Fibroblast of the aortic adventitia (primary cell): ENCODE data around the gene NT5C2. TPM values are rescaled to one million over a fixed set of nuclear protein-coding genes. Genes with fewer than 3 reads are reported as not detected.
"Not testable (repeated sequence)": the region's sequence is repeated elsewhere in the genome, so short reads cannot be mapped to it uniquely, and the experiment has no call there.

Experiments
- DNase-seq: peaks from one replicate; pipeline ENCODE4 v3.0.0-alpha.2; 2010; ENCODE audit warnings: low read depth
- H3K4me3 ChIP-seq: 2 replicates; pipeline ENCODE4 v1.5.1; 2011; ENCODE audit warnings: low read depth, mild to moderate bottlenecking, control low read depth, low read length, moderate library complexity
- CTCF ChIP-seq: IDR thresholded peaks from 2 replicates; pipeline ENCODE4 v1.5.1; 2011; ENCODE audit warnings: mild to moderate bottlenecking, low read length, control low read depth, inconsistent platforms; ENCODE audit not compliant: insufficient read depth
- total RNA-seq: library from RNA; depleted of rRNA; stranded (reverse); fragments of >200 nt; gene quantifications from 2 replicates; pipeline ENCODE4 v1.2.3, GENCODE V29; 2012; ENCODE audit warnings: low replicate concordance

The NT5C2 gene
- total RNA-seq, 1 donor: 95.2 TPM

- TF ChIP-seq CTCF: no peak
- no peak overlapping the region for H3K4me3 ChIP-seq
- no peak for DNase-seq
Measured at GRCh38 chr10:103207141-103207540, 14.1 kb upstream of the NT5C2 start.

DNA sequence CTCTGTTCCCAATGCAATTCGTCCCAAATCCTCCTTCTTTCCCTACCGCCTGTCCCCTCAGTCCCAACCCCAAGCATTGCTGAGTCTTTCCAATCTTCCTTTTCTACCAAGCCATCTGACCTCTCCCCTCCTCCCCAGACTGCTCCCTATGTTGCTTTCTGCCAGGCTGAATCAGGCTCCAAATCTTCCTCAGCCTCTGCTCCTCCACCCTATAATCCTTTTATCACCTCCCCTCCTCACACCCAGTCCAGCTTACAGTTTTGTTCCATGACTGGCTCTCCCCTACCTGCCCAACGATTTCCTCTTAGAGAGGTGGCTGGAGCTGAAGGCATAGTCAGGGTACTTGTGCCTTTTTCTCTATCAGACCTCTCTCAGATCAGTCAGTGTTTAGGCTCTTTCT lies 13.6 kb upstream of the NT5C2 start:
- not testable (repeated sequence) for DNase-seq, H3K4me3 ChIP-seq

- H3K4me3 ChIP-seq, DNase-seq: not testable (repeated sequence)
Measured at GRCh38 chr10:103205401-103205800, 12.3 kb upstream of the NT5C2 start.

DNA sequence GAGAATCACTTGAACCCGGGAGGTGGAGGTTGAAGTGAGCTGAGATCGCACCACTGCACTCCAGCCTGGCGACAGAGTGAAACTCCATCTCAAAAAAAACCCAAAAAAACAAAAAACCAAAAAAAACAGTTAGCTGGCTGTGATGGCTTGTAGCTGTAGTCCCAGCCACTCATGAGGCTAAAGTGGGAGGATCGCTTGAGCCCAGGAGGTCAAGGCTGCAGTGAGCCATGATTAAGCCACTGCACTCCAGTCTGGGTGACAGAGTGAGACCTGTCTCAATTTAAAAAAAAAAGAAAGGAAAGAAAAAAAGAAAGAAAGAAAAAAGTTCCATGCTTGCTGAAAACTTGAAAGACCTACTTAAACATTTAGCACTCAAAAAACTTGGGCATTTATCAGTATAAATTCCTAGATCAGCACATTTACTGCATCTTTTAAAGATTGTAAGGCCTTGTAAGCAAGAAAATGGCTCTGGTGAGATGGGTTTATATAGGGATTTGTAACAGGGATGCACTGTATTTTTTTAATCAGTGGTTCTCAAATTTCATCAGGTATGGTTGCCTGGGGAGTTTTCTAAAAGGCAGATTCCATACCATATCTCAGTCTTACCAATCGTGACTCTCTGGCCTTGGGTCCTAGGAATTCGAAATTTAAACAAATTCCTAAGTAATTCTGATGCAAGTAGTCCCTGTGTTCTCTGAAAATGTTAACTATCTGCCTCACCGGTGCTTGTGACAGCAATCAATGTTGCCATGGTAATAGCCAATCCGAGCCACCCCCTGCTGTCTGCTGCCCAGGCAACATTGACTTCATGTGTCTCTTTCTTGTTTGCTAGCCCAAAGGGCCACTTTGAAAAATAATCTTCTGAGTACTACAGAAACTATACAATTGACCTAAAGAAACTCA lies 11.5 kb upstream of the NT5C2 start:
- TF ChIP-seq CTCF: no peak
- no peak overlapping the region for H3K4me3 ChIP-seq
- DNase-seq: no peak

- H3K4me3 ChIP-seq: no peak overlapping the region
- TF ChIP-seq CTCF: no peak
- DNase-seq: no peak
Measured at GRCh38 chr10:103203466-103203865, 10.4 kb upstream of the NT5C2 start.

- no peak for TF ChIP-seq CTCF
- no peak overlapping the region for H3K4me3 ChIP-seq
Measured at GRCh38 chr10:103202319-103202718, 9.2 kb upstream of the NT5C2 start.

DNA sequence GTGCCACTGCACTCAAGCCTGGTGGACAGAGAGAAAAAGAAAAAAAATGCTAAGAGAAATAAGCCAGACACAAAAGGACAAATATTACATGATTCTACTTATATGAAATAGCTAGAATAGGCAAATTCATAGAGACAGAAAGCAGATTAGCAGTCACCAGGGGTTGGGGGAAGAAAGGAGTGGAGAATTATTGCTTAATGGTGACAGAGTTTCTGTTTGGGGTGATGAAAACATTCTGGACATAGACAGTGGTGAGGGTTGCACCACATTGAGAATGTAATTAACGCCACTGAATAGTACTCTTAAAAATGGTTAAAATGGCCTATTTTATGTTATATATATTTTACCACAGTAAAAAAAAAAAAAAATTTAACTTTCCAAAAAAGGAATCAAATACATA lies 6.4 kb upstream of the NT5C2 start:
- no peak overlapping the region for H3K4me3 ChIP-seq
- TF ChIP-seq CTCF: no peak
- no peak for DNase-seq

More at GRCh38 chr10:103202319-103202718, 9.2 kb upstream of the NT5C2 start:
- no peak for DNase-seq

DNA sequence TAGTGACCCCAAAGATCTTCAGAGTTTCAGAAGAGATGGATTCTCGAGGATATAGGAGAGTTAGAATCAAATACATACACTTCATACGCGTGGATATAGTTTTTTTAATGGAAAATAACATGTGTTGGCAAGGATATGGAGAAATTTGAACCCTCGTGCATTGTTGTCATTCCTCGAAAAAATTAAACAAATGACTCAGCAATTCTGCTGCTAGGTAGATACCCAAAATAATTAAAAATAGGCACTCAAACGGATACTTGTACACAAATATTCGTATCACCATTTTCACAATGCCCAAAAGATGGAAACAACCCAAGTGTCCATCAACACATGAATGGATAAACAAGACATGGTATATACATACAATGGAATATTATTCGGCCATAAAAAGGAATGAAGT lies 5.6 kb upstream of the NT5C2 start:
- no peak for DNase-seq
- no peak for TF ChIP-seq CTCF
- H3K4me3 ChIP-seq: no peak overlapping the region
